GM12878 (cell line): ENCODE measurements around the gene NAA38. TPM values are rescaled to one million over a fixed set of nuclear protein-coding genes. Genes with fewer than 3 reads are reported as not detected.

Experiments used
- EED ChIP-seq: sonication (generic); IDR thresholded peaks from 2 replicates; pipeline ENCODE4 v1.6.1; 2016; ENCODE audit warnings: antibody characterized with exemption, low read depth
- ESRRA ChIP-seq: IDR thresholded peaks from 2 replicates; pipeline ENCODE4 v1.6.1; 2012; ENCODE audit warnings: mild to moderate bottlenecking, low read length, improper control_type of control experiment
- FOXK2 ChIP-seq: fragments of 450-650 bp; IDR thresholded peaks from 2 replicates; pipeline ENCODE4 v1.6.1; 2017; ENCODE audit warnings: mild to moderate bottlenecking, moderate library complexity
- HCFC1 ChIP-seq: fragments of 150-350 bp; IDR thresholded peaks from 2 replicates; pipeline ENCODE4 v1.6.1; 2014; ENCODE audit warnings: low read length
- IKZF1 ChIP-seq: fragments of 450-650 bp; conservative IDR thresholded peaks from 2 replicates; pipeline ENCODE4 v1.6.1; 2017; ENCODE audit warnings: antibody characterized with exemption, mild to moderate bottlenecking
- KAT2A ChIP-seq: conservative IDR thresholded peaks from 2 replicates; pipeline ENCODE4 v1.6.1; 2011; ENCODE audit warnings: low read depth, low read length; ENCODE audit not compliant: control insufficient read depth
- MEF2B ChIP-seq: fragments of 450-650 bp; IDR thresholded peaks from 2 replicates; pipeline ENCODE4 v1.6.1; 2018; ENCODE audit warnings: mild to moderate bottlenecking, moderate library complexity; ENCODE audit not compliant: partially characterized antibody, poor library complexity, severe bottlenecking
- NBN ChIP-seq: fragments of 450-650 bp; IDR thresholded peaks from 2 replicates; pipeline ENCODE4 v1.6.1; 2016
- RFX5 ChIP-seq: IDR thresholded peaks from 2 replicates; pipeline ENCODE4 v1.6.1; 2011; ENCODE audit warnings: low read depth, low read length, improper control_type of control experiment
- SMARCA5 ChIP-seq: fragments of 450-650 bp; IDR thresholded peaks from 2 replicates; pipeline ENCODE4 v1.6.1; 2017; ENCODE audit warnings: mild to moderate bottlenecking
- SMC3 ChIP-seq: IDR thresholded peaks from 2 replicates; pipeline ENCODE4 v1.6.1; 2011; ENCODE audit warnings: low read length, improper control_type of control experiment, borderline replicate concordance
- TCF3 ChIP-seq: IDR thresholded peaks from 2 replicates; pipeline ENCODE4 v1.6.1; 2012; ENCODE audit warnings: low read depth, mild to moderate bottlenecking, low read length, borderline replicate concordance; ENCODE audit not compliant: insufficient read depth
- YBX1 ChIP-seq: fragments of 450-650 bp; IDR thresholded peaks from 2 replicates; pipeline ENCODE4 v1.6.1; 2016; ENCODE audit warnings: antibody characterized with exemption
- polyA plus RNA-seq, 11 experiments: library from polyadenylated mRNA; depleted of rRNA in 4 of 11; unstranded in 6 of 11; stranded (reverse) in 5 of 11; fragments of >200 nt; fragmentation: Nextera tagmentation in 4 of 11; fragmentation: Illumina TruSeq in 1 of 11; extraction: Ambion mirVana in 4 of 11; extraction: Trizol in 1 of 11; gene quantifications; 1 replicate in 1 of 11; 2 replicates in 10 of 11; pipeline versions ENCODE4 v1.2.1 to v1.2.3, GENCODE V29; 2011 to 2016; ENCODE audit warnings: inconsistent platforms in 2 of 11, missing spikeins in 2 of 11, low read depth in 1 of 11
- total RNA-seq, 4 experiments: library from RNA; depleted of rRNA in 3 of 4; stranded (reverse); fragments of >200 nt in 3 of 4; fragmentation: Illumina TruSeq in 1 of 4; extraction: Trizol in 1 of 4; gene quantifications; 2 replicates each; pipeline versions ENCODE4 v1.2.1 to v1.2.3, GENCODE V29; 2013 to 2021
- TF ChIP-seq, protein P1 (sequence below): fragments of 450-650 bp; formaldehyde crosslinking; IDR thresholded peaks from 2 replicates; pipeline ENCODE4 v1.4.0; 2020; ENCODE audit warnings: mild to moderate bottlenecking, moderate library complexity
- TF ChIP-seq, protein P2 (sequence below): IDR thresholded peaks from 2 replicates; pipeline ENCODE4 v1.6.1; 2012; ENCODE audit warnings: improper control_type of control experiment, low read depth, low read length; ENCODE audit not compliant: insufficient replicate concordance
- TF ChIP-seq, protein P3 (sequence below): IDR thresholded peaks from 2 replicates; pipeline ENCODE4 v1.6.1; 2012; ENCODE audit warnings: low read depth, low read length, improper control_type of control experiment
- TF ChIP-seq, protein P4 (sequence below): fragments of 450-650 bp; IDR thresholded peaks from 2 replicates; pipeline ENCODE4 v1.6.1; 2017; ENCODE audit warnings: low read depth, mild to moderate bottlenecking, moderate library complexity

NAA38 gene
- total and polyA plus RNA-seq, 10 of the 15 experiments (the other 5 are each of a cell fraction or from before 2014, with no cell fraction given) = 31.5 to 337 (median 215) TPM

DNA sequence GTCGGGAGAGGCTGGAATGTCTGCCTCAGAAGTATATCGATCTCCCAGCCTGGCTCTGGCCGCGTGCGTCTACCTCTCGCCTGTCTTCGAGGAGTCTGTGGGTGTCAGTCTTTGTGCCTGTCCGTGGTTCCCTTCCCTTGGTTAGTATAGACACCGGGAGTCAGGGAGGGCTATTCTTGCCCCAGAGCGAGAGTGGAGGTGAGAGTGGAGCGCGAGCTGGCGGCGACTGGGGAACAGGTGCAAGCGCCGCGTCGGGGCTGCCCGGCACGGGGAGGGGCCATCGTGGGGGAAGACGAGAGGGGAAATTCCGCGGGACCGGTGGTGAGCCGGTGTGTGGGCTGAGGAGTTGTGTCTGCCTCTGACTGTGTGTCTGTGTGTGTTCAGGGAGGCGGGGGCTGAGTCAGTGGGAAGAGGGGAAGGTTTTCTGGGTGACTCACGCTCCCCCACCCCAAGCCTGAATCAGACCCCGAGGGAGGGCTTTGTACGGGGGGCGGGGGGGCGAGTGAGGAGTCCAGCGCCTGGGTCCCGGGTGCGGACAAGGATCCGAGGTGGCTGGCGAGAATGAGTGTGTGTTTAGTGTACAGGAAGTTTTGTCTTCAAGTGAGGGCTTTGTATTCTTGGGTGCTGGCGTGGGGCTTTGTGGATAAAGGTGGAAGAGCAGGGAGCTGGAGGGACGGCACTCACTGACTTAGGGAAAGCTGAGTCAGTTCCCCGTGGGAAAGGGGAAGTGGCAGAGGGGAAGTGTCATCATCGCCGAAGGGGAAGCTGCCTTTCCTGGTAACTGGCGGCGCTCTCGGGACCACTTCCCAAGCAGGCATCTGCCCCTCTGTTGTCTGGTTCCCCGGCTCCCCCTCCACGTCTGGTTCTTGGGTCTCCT is 14.7 kb downstream of the NAA38 start (continued):
- TF ChIP-seq, protein P1, sequence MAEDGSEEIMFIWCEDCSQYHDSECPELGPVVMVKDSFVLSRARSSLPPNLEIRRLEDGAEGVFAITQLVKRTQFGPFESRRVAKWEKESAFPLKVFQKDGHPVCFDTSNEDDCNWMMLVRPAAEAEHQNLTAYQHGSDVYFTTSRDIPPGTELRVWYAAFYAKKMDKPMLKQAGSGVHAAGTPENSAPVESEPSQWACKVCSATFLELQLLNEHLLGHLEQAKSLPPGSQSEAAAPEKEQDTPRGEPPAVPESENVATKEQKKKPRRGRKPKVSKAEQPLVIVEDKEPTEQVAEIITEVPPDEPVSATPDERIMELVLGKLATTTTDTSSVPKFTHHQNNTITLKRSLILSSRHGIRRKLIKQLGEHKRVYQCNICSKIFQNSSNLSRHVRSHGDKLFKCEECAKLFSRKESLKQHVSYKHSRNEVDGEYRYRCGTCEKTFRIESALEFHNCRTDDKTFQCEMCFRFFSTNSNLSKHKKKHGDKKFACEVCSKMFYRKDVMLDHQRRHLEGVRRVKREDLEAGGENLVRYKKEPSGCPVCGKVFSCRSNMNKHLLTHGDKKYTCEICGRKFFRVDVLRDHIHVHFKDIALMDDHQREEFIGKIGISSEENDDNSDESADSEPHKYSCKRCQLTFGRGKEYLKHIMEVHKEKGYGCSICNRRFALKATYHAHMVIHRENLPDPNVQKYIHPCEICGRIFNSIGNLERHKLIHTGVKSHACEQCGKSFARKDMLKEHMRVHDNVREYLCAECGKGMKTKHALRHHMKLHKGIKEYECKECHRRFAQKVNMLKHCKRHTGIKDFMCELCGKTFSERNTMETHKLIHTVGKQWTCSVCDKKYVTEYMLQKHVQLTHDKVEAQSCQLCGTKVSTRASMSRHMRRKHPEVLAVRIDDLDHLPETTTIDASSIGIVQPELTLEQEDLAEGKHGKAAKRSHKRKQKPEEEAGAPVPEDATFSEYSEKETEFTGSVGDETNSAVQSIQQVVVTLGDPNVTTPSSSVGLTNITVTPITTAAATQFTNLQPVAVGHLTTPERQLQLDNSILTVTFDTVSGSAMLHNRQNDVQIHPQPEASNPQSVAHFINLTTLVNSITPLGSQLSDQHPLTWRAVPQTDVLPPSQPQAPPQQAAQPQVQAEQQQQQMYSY (CRISPR knock-in tag) = no peak
- no peak; the same call in 1 of the 2 replicates for TF ChIP-seq HCFC1
- TF ChIP-seq SMARCA5 = peak; percentile 95
- no peak for TF ChIP-seq FOXK2
- TF ChIP-seq MEF2B = peak; percentile 52
- TF ChIP-seq TCF3 = peak; percentile 96
- TF ChIP-seq EED = peak; percentile 55
- no peak for TF ChIP-seq KAT2A
- peak; percentile 70; the same call in 1 of the 2 replicates for TF ChIP-seq ESRRA
- TF ChIP-seq IKZF1 = peak; percentile 81
- no peak for TF ChIP-seq YBX1
- TF ChIP-seq SMC3 = peak; percentile 30; the same call in 1 of the 2 replicates
- TF ChIP-seq, protein P2, sequence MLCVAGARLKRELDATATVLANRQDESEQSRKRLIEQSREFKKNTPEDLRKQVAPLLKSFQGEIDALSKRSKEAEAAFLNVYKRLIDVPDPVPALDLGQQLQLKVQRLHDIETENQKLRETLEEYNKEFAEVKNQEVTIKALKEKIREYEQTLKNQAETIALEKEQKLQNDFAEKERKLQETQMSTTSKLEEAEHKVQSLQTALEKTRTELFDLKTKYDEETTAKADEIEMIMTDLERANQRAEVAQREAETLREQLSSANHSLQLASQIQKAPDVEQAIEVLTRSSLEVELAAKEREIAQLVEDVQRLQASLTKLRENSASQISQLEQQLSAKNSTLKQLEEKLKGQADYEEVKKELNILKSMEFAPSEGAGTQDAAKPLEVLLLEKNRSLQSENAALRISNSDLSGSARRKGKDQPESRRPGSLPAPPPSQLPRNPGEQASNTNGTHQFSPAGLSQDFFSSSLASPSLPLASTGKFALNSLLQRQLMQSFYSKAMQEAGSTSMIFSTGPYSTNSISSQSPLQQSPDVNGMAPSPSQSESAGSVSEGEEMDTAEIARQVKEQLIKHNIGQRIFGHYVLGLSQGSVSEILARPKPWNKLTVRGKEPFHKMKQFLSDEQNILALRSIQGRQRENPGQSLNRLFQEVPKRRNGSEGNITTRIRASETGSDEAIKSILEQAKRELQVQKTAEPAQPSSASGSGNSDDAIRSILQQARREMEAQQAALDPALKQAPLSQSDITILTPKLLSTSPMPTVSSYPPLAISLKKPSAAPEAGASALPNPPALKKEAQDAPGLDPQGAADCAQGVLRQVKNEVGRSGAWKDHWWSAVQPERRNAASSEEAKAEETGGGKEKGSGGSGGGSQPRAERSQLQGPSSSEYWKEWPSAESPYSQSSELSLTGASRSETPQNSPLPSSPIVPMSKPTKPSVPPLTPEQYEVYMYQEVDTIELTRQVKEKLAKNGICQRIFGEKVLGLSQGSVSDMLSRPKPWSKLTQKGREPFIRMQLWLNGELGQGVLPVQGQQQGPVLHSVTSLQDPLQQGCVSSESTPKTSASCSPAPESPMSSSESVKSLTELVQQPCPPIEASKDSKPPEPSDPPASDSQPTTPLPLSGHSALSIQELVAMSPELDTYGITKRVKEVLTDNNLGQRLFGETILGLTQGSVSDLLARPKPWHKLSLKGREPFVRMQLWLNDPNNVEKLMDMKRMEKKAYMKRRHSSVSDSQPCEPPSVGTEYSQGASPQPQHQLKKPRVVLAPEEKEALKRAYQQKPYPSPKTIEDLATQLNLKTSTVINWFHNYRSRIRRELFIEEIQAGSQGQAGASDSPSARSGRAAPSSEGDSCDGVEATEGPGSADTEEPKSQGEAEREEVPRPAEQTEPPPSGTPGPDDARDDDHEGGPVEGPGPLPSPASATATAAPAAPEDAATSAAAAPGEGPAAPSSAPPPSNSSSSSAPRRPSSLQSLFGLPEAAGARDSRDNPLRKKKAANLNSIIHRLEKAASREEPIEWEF = no peak
- TF ChIP-seq RFX5 = no peak
- TF ChIP-seq, protein P3, sequence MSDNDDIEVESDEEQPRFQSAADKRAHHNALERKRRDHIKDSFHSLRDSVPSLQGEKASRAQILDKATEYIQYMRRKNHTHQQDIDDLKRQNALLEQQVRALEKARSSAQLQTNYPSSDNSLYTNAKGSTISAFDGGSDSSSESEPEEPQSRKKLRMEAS = peak; percentile 67
- TF ChIP-seq, protein P4, sequence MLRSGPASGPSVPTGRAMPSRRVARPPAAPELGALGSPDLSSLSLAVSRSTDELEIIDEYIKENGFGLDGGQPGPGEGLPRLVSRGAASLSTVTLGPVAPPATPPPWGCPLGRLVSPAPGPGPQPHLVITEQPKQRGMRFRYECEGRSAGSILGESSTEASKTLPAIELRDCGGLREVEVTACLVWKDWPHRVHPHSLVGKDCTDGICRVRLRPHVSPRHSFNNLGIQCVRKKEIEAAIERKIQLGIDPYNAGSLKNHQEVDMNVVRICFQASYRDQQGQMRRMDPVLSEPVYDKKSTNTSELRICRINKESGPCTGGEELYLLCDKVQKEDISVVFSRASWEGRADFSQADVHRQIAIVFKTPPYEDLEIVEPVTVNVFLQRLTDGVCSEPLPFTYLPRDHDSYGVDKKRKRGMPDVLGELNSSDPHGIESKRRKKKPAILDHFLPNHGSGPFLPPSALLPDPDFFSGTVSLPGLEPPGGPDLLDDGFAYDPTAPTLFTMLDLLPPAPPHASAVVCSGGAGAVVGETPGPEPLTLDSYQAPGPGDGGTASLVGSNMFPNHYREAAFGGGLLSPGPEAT = peak; percentile 89
- TF ChIP-seq NBN = peak; percentile 90
